ENCODE data around the gene JPH2.

DNA sequence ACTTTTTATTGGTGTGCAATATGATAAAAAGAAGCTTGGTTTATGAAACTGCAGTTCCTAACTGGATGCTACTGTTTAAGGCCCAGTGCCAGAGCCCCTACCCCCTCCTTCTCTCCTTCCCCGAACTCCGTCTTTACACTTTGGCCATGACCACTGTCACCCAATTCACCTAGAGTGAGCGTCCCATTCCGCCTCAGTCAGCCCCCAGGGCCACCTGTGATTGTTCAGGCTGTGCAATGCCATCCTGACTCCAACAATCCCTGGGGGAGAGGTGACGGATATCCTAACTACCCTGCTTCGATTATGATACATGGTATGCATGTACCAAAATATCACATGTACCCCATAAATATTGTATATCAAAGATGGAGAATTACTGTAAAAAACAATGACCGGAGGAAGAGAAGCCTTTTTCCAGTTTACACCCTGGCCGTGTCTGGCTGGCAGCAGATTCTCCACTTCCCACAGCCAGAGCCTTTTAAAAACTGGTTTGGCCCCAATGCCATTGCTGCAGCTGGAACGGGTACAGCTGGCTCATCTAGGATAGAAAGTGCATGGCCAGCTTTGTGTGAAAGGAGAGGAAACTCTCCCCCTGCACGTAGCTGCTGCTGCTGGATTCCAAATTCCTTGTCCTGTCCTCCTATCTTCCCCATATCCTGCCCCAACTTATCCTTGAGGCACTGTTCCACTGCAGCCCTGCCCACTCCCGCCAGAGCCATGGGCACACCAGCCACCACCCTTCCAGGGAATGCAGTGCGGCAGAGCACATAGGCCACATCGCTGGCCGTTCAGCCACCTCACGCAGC, 99.7 kb downstream of the JPH2 start:
- TF ChIP-seq CTCF (IDR thresholded peaks at IDR 0.05), result no peak
- TF ChIP-seq POLR2A (IDR thresholded peaks at IDR 0.05), result no peak
- TF ChIP-seq EP300 (IDR thresholded peaks at IDR 0.05), result no peak
